Activated CD8-positive, alpha-beta memory T cell treated with anti-CD3 and anti-CD28 coated beads, Interleukin-2, amount 50 U/mL, for 24 hours (primary cell): ENCODE data around the gene NOSIP.

Source experiments
- DNase-seq: peaks from one replicate; pipeline ENCODE4 v3.0.0-alpha.2; 2020; ENCODE audit errors: extremely low read depth

NOSIP gene

DNA sequence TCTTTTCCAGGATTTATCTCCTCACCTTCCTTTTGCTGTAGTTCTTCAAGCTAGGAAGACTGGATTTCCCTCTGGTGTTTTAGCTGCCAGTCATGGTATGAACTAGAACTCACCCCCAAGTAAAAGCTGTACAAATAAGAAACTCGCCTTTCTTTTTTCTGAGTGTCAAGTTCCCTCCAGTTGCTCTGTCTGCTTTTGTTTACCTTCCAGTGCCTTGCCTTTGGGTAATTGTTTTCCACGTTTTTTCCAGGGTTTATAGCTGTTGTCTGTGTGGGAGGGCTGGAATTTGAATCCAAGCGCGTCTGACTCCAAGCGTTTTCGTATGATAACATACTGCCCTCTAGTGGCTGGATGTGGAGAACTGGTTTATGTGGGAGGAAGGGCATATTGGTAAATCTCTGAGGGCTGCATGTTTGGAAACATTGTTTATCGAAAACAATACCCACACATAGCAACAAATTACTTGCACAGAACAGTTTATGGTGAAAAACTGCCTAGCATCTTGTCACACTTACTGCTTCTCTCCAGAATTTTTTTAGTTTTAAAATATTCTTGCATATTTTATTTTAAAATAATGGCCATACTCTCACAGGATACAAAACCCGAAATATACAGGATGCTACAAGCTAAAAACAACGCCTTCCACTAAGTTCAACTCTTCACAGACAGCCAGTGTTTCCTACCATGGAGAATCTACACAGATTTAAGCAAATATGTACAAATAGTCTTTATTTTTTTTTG, 33.4 kb downstream of the NOSIP start:
- DNase-seq = peak; percentile 47

DNA sequence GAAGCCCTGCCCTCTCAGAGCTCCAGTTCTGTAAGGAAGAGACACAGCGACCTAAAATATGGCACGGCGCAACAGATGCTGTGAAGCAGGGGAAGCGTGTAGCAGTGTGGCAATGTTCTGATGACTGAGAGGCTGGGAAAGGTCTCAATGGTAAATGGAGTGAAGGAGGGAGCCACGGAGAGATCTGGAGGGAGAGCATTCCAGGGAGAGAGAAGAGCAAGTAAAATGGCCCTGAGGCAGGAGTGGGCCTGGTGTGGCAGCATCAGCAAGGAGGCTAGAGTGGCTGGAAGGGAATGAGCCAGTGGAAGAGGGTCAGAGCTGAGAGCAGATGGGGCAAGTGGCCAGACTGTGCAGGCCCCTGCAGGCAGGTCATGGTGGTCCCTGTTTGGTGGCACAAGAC, 36.2 kb downstream of the NOSIP start:
- no peak for DNase-seq

DNA sequence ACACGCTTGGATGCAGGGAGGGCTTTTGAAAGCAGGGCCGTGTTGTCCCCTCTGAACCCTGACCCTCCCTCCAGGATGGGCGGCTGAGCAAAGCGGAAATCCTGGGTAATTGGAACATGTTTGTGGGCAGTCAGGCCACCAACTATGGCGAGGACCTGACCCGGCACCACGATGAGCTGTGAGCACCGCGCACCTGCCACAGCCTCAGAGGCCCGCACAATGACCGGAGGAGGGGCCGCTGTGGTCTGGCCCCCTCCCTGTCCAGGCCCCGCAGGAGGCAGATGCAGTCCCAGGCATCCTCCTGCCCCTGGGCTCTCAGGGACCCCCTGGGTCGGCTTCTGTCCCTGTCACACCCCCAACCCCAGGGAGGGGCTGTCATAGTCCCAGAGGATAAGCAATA, 37.3 kb downstream of the NOSIP start:
- no peak for DNase-seq

DNA sequence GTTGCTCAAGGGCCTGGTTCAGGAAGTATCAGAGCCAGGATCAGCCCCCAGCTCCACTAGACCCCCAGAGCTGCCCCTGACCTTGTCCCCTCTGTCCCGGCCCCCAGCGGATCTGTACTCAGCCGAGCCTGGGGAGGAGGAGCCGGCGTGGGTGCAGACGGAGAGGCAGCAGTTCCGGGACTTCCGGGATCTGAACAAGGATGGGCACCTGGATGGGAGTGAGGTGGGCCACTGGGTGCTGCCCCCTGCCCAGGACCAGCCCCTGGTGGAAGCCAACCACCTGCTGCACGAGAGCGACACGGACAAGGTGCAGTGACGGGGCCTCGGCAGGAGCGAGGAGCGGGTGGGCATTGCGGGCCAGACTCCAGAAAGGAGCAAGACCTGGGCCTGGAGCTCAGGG, 37.9 kb downstream of the NOSIP start:
- no peak for DNase-seq

- DNase-seq = no peak
These were observed 38.4 kb downstream of the NOSIP start for GRCh38 chr19:49541914-49542313.

GRCh38 chr19:49539192-49539952, 41.0 kb downstream of the NOSIP start:
- no peak for DNase-seq

DNA sequence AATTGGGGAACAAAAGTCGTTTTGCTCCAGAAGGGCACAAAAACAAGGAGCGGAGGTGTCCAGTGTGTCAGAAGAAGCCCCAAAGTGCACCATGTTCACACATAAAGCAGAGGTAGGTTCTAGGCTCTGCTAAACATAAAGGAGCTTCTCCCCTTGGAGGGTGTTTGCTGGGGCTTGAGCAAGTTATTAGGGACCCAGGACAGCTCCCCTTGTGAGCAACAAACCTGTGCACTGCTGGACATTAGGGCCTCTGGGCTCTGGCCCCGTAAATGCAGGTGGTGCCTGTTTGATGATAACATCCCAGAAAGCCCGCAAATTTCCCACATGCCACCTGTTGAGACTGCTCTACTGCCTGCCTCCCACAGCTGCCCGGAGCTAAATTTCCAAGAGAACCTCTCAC, 41.7 kb downstream of the NOSIP start:
- no peak for DNase-seq

DNA sequence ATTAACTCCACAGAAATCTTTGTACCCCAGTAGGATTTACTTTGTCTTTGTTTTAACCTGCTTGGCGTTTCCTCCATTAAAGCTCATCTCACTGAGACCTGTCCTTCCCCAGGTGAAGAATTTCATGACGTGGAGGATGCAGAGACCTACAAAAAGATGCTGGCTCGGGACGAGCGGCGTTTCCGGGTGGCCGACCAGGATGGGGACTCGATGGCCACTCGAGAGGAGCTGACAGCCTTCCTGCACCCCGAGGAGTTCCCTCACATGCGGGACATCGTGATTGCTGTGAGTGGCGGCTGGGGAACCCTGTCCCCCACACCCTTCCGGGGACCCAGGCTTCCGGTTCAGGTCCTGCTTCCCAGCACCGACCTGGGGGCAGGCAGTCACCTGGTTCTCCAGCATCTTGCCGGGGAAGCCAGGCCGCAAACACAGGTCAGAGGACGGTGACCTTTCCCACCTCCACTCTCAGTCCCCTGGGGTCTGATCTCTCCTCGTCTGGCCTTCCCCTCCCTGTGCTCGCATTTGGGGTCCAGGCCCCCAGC, 43.4 kb downstream of the NOSIP start:
- DNase-seq = no peak

- no peak for DNase-seq
These were observed 45.5 kb downstream of the NOSIP start for GRCh38 chr19:49534632-49535385.

GRCh38 chr19:49533551-49534488, 46.5 kb downstream of the NOSIP start:
- peak; percentile 37 for DNase-seq

GRCh38 chr19:49530708-49531107, 49.6 kb downstream of the NOSIP start:
- no peak for DNase-seq

DNA sequence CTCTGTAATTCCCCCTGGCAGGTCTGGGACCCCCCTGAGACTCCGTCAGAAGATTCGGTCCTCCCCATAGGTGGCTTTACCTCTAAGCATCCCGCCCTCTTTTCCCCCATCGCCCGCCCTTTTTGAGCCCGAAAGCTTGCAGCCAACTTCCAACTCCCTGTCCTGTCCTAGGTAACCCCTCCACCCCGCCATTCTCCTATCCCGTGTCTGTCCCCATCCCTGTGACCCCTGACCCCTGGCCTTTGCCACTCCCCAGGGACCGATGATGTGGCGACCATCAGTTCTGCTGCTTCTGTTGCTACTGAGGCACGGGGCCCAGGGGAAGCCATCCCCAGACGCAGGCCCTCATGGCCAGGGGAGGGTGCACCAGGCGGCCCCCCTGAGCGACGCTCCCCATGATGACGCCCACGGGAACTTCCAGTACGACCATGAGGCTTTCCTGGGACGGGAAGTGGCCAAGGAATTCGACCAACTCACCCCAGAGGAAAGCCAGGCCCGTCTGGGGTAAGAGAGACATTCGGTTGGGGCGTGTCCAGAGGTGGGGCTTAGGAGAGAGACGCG, 52.1 kb downstream of the NOSIP start:
- DNase-seq = no peak

DNA sequence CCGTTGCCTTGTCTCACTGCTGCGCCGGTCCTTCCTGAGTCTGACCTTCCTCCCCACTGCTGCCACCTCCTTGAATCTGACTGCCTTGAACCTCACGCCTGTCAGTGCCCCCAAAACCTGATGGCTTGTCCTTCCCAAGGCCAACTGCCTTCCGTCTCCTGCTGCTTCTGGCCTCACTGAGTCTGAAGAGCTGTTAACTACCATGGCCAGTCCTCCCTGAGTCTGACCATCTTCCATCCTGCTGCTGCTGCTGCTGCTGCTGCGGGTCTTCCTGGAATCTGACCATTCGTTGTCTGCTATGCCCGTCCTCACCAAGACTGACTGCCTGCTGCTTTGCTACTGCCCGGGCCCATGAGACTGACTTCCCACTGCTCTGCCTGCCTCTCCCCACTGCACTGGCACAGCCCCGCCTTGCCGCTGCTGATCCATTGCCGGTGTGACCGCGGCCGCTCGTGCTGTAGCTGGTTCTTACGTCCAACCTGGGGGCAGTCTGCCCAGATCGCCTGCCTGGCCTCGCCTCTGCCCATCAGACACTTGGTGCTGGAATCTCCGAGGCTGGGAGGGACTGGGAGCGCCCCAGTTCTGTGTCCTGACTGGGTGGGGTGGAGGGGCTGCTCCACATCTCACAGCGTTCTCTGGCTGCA, 55.4 kb downstream of the NOSIP start:
- DNase-seq = no peak

- DNase-seq = no peak
These were observed 59.5 kb downstream of the NOSIP start for GRCh38 chr19:49520705-49521319.

GRCh38 chr19:49518033-49518432, 62.3 kb downstream of the NOSIP start:
- no peak for DNase-seq

GRCh38 chr19:49515767-49516166, 64.6 kb downstream of the NOSIP start:
- DNase-seq = no peak

- DNase-seq = no peak
These were observed 66.2 kb downstream of the NOSIP start for GRCh38 chr19:49514151-49514550.

DNA sequence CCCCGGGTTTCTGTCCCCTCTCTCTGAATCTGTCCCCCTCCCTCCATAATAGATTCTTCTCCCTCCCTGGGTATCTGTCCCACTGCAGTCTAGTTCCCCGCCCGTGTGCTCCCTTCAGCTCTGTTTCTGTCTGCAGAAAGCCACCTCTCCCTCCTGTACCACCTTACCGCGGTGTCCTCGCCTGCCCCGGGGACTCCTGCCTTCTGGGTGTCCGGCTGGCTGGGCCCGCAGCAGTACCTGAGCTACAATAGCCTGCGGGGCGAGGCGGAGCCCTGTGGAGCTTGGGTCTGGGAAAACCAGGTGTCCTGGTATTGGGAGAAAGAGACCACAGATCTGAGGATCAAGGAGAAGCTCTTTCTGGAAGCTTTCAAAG, 66.6 kb downstream of the NOSIP start:
- no peak for DNase-seq

GRCh38 chr19:49512970-49513745, 67.2 kb downstream of the NOSIP start:
- no peak for DNase-seq
